Measurements from ENCODE around the gene FMN2. TPM values are rescaled to one million over a fixed set of nuclear protein-coding genes. Genes with fewer than 3 reads are reported as not detected.

Gene FMN2
- total RNA-seq, 1 donor from 2014 or later: not detected

- intact Hi-C loops (cut with micrococcal nuclease): no loop called here
Observed at GRCh38 chr1:240098534-240098933, 6.9 kb downstream of the FMN2 start.

GRCh38 chr1:240099329-240099728, 7.6 kb downstream of the FMN2 start:
- intact Hi-C loops (cut with micrococcal nuclease): no loop called here

- intact Hi-C loops (cut with micrococcal nuclease): no loop called here
Observed at GRCh38 chr1:240099748-240100147, 8.1 kb downstream of the FMN2 start.

GRCh38 chr1:240100371-240100934, 8.8 kb downstream of the FMN2 start:
- intact Hi-C loops (cut with micrococcal nuclease): no loop called here

- intact Hi-C loops (cut with micrococcal nuclease): no loop called here
Observed at GRCh38 chr1:240101306-240101705, 9.6 kb downstream of the FMN2 start.

GRCh38 chr1:240101737-240102136, 10.1 kb downstream of the FMN2 start:
- intact Hi-C loops (cut with micrococcal nuclease): no loop called here

GRCh38 chr1:240104672-240105071, 13.0 kb downstream of the FMN2 start:
- intact Hi-C loops (cut with micrococcal nuclease): no loop called here

GRCh38 chr1:240107058-240107684, 15.5 kb downstream of the FMN2 start:
- intact Hi-C loops (cut with micrococcal nuclease): no loop called here

GRCh38 chr1:240109130-240109529, 17.4 kb downstream of the FMN2 start:
- intact Hi-C loops (cut with micrococcal nuclease): no loop called here

GRCh38 chr1:240109920-240110636, 18.4 kb downstream of the FMN2 start:
- intact Hi-C loops (cut with micrococcal nuclease): loop anchor here (5.0 kb wide), 1 partner anchor 1858 kb away; no protein-coding TSS in a partner anchor

GRCh38 chr1:240111558-240111957, 19.9 kb downstream of the FMN2 start:
- intact Hi-C loops (cut with micrococcal nuclease): loop anchor here (5.0 kb wide), 1 partner anchor 1859 kb away; no protein-coding TSS in a partner anchor

- intact Hi-C loops (cut with micrococcal nuclease): loop anchor here (5.0 kb wide), 1 partner anchor 1862 kb away; no protein-coding TSS in a partner anchor
Observed at GRCh38 chr1:240114222-240114621, 22.5 kb downstream of the FMN2 start.

- intact Hi-C loops (cut with micrococcal nuclease): no loop called here
Observed at GRCh38 chr1:240115831-240116230, 24.1 kb downstream of the FMN2 start.

- intact Hi-C loops (cut with micrococcal nuclease): no loop called here
Observed at GRCh38 chr1:240116831-240117769, 25.4 kb downstream of the FMN2 start.

- intact Hi-C loops (cut with micrococcal nuclease): no loop called here
Observed at GRCh38 chr1:240117930-240118329, 26.2 kb downstream of the FMN2 start.

GRCh38 chr1:240122639-240123613, 31.2 kb downstream of the FMN2 start:
- intact Hi-C loops (cut with micrococcal nuclease): no loop called here

- intact Hi-C loops (cut with micrococcal nuclease): no loop called here
Observed at GRCh38 chr1:240126821-240127220, 35.1 kb downstream of the FMN2 start.

GRCh38 chr1:240128366-240128765, 36.7 kb downstream of the FMN2 start:
- intact Hi-C loops (cut with micrococcal nuclease): no loop called here

GRCh38 chr1:240134113-240134512, 42.4 kb downstream of the FMN2 start:
- intact Hi-C loops (cut with micrococcal nuclease): no loop called here

GRCh38 chr1:240134596-240134995, 42.9 kb downstream of the FMN2 start:
- intact Hi-C loops (cut with micrococcal nuclease): no loop called here

Data from T-helper 2 cell treated with Interferon-gamma antibody and Interleukin-4, amounts not matched to agents 100 ng/mL and 5 ng/mL, for 36 hours (primary cell).